BLaER1 treated with 17β-estradiol and CSF1 and Interleukin-3, amounts not matched to agents 10 nM and 100 nM (cell line): Measurements from ENCODE around the gene SUCNR1.

Source experiments
- H3K27ac ChIP-seq, 11 experiments: shearing (Covaris generic); formaldehyde crosslinking; 2 replicates each; pipeline ENCODE4 v1.8.1; 2022
- H3K27me3 ChIP-seq, 11 experiments: shearing (Covaris generic); formaldehyde crosslinking; 2 replicates each; pipeline ENCODE4 v1.8.1; 2022
- H3K36me3 ChIP-seq, 11 experiments: shearing (Covaris generic); formaldehyde crosslinking; 2 replicates each; pipeline ENCODE4 v1.8.1; 2022
- H3K4me1 ChIP-seq, 10 experiments: shearing (Covaris generic); formaldehyde crosslinking; 2 replicates each; pipeline ENCODE4 v1.8.1; 2022
- H3K4me2 ChIP-seq, 11 experiments: shearing (Covaris generic); formaldehyde crosslinking; 2 replicates each; pipeline ENCODE4 v1.8.1; 2022
- H3K4me3 ChIP-seq, 10 experiments: shearing (Covaris generic); formaldehyde crosslinking; 2 replicates each; pipeline ENCODE4 v1.8.1; 2022
- H3K9ac ChIP-seq, 11 experiments: shearing (Covaris generic); formaldehyde crosslinking; 2 replicates each; pipeline ENCODE4 v1.8.1; 2022
- H3K9me3 ChIP-seq, 11 experiments: shearing (Covaris generic); formaldehyde crosslinking; replicated peaks in 1 of 11; 2 replicates each; pipeline ENCODE4 v1.8.1; 2022
- H4K20me1 ChIP-seq, 11 experiments: shearing (Covaris generic); formaldehyde crosslinking; 2 replicates each; pipeline ENCODE4 v1.8.1; 2022
- Cebpa-rat ChIP-seq, 11 experiments: shearing (Covaris generic); IDR thresholded peaks; 2 replicates each; pipeline ENCODE4 v1.8.1; 2022

The SUCNR1 gene

GRCh38 chr3:151873398-151873797 lies at the start of gene SUCNR1:
Gene SUCNR1 (plus strand): TSS chr3:151873643. CDS start chr3:151879893, 6,250 bp downstream.
- H3K9ac ChIP-seq: peak within 1 kb of the TSS in 1 of 11 experiments; percentile 57; a peak in 1 of 22 replicates

GRCh38 chr3:151827816-151828215 lies 45.6 kb upstream of the SUCNR1 start:
- no peaks in the 10 kb centered on the region for H3K4me1 ChIP-seq
- peaks cover 0 to 7% (median 4%) of the 10 kb centered on the region in 11 experiments; a peak in 3 of 22 replicates for H3K9me3 ChIP-seq
- H3K27me3 ChIP-seq: no peaks in the 10 kb centered on the region
- H3K27ac ChIP-seq: no peak overlapping the region
- no peak overlapping the region for H3K9ac ChIP-seq
- TF ChIP-seq Cebpa-rat (IDR thresholded peaks at IDR 0.05): no peak
- H4K20me1 ChIP-seq: no peaks in the 10 kb centered on the region
- no peaks in the 10 kb centered on the region for H3K36me3 ChIP-seq
- no peak overlapping the region for H3K4me2 ChIP-seq
- H3K4me3 ChIP-seq: no peak overlapping the region

More at GRCh38 chr3:151873398-151873797, at the start of gene SUCNR1:
- Histone ChIP-seq H3K27ac (peak within 1 kb of the TSS in 5 of 11 experiments; percentile 21 to 72 (median 71); a peak in 8 of 22 replicates), H4K20me1 (no peaks in the 10 kb centered on the region), H3K9me3 (no peaks in the 10 kb centered on the region), H3K4me1 (peaks cover 15 to 86% (median 28%) of the 10 kb centered on the region in 10 experiments), H3K4me2 (peak within 1 kb of the TSS in 5 of 11 experiments; percentile 23 to 86 (median 80); a peak in 8 of 22 replicates), H3K4me3 (no peak within 1 kb of the TSS), H3K27me3 (no peaks in the 10 kb centered on the region), H3K36me3 (no peaks in the 10 kb centered on the region)
- TF ChIP-seq Cebpa-rat (IDR thresholded peaks at IDR 0.05): no peak

- H3K36me3 ChIP-seq: no peaks in the 10 kb centered on the region
- TF ChIP-seq Cebpa-rat (IDR thresholded peaks at IDR 0.05): no peak
- no peaks in the 10 kb centered on the region for H3K27me3 ChIP-seq
- H3K27ac ChIP-seq: no peak overlapping the region; a peak in 1 of 22 replicates
- peak overlapping the region; percentile 2 to 76 (median 57); a peak in 19 of 22 replicates for H3K4me2 ChIP-seq
- H4K20me1 ChIP-seq: no peaks in the 10 kb centered on the region
- H3K4me1 ChIP-seq: peaks cover 19 to 39% (median 34%) of the 10 kb centered on the region in 10 experiments
- no peak overlapping the region for H3K9ac ChIP-seq
- no peak overlapping the region for H3K4me3 ChIP-seq
- H3K9me3 ChIP-seq: no peaks in the 10 kb centered on the region
These were observed 37.5 kb upstream of the SUCNR1 start for GRCh38 chr3:151835751-151836525.

- no peaks in the 10 kb centered on the region for H3K27me3 ChIP-seq
- H3K9ac ChIP-seq: no peak overlapping the region; a peak in 1 of 22 replicates
- peak overlapping the region in 4 of 11 experiments; percentile 14 to 44 (median 23); a peak in 5 of 22 replicates for H3K27ac ChIP-seq
- no peaks in the 10 kb centered on the region for H3K9me3 ChIP-seq
- H3K4me3 ChIP-seq: no peak overlapping the region
- TF ChIP-seq Cebpa-rat (IDR thresholded peaks at IDR 0.05): no peak
- H3K4me1 ChIP-seq: peaks cover 19 to 39% (median 34%) of the 10 kb centered on the region in 10 experiments
- no peaks in the 10 kb centered on the region for H4K20me1 ChIP-seq
- H3K4me2 ChIP-seq: peak overlapping the region; percentile 3 to 76 (median 51); a peak in 19 of 22 replicates
- H3K36me3 ChIP-seq: no peaks in the 10 kb centered on the region
These were observed 36.4 kb upstream of the SUCNR1 start for GRCh38 chr3:151837057-151837456.

- Histone ChIP-seq H3K4me1 (peaks cover 19 to 39% (median 34%) of the 10 kb centered on the region in 10 experiments), H3K4me2 (peak overlapping the region; percentile 34 to 65 (median 52); a peak in 19 of 22 replicates)
These were observed 34.7 kb upstream of the SUCNR1 start for GRCh38 chr3:151838574-151839312.

GRCh38 chr3:151839313-151839631 lies 34.2 kb upstream of the SUCNR1 start:
- no peaks in the 10 kb centered on the region for H3K9me3 ChIP-seq
- no peaks in the 10 kb centered on the region for H3K27me3 ChIP-seq
- H3K4me1 ChIP-seq: peaks cover 17 to 35% (median 31%) of the 10 kb centered on the region in 10 experiments
- H4K20me1 ChIP-seq: no peaks in the 10 kb centered on the region
- no peak overlapping the region for H3K9ac ChIP-seq
- TF ChIP-seq Cebpa-rat (IDR thresholded peaks at IDR 0.05): no peak
- H3K27ac ChIP-seq: no peak overlapping the region
- no peak overlapping the region for H3K4me3 ChIP-seq
- H3K36me3 ChIP-seq: no peaks in the 10 kb centered on the region
- H3K4me2 ChIP-seq: no peak overlapping the region; a peak in 3 of 22 replicates

More at GRCh38 chr3:151838574-151839312, 34.7 kb upstream of the SUCNR1 start:
- H3K27ac ChIP-seq: no peak overlapping the region
- no peaks in the 10 kb centered on the region for H3K9me3 ChIP-seq
- no peaks in the 10 kb centered on the region for H3K36me3 ChIP-seq
- H4K20me1 ChIP-seq: no peaks in the 10 kb centered on the region
- no peak overlapping the region; a peak in 1 of 22 replicates for H3K9ac ChIP-seq
- no peaks in the 10 kb centered on the region for H3K27me3 ChIP-seq
- peak overlapping the region in 3 of 10 experiments; percentile 27 to 39 (median 28); a peak in 5 of 20 replicates for H3K4me3 ChIP-seq
- TF ChIP-seq Cebpa-rat (IDR thresholded peaks at IDR 0.05): no peak

GRCh38 chr3:151841801-151842200 lies 31.6 kb upstream of the SUCNR1 start:
- H3K27me3 ChIP-seq: no peaks in the 10 kb centered on the region
- no peak overlapping the region for H3K9ac ChIP-seq
- no peaks in the 10 kb centered on the region for H3K36me3 ChIP-seq
- 0 out of 22 replicates have a peak, but pooled peaks cover 0 to 4% (median 0%) of the 10 kb centered on the region in 11 experiments for H3K9me3 ChIP-seq
- H4K20me1 ChIP-seq: no peaks in the 10 kb centered on the region
- H3K4me1 ChIP-seq: peaks cover 5 to 16% (median 11%) of the 10 kb centered on the region in 10 experiments; a peak in 18 of 20 replicates
- TF ChIP-seq Cebpa-rat (IDR thresholded peaks at IDR 0.05): no peak
- H3K4me3 ChIP-seq: no peak overlapping the region
- H3K27ac ChIP-seq: no peak overlapping the region
- no peak overlapping the region for H3K4me2 ChIP-seq

GRCh38 chr3:151843275-151843674 lies 30.2 kb upstream of the SUCNR1 start:
- no peak for TF ChIP-seq Cebpa-rat (IDR thresholded peaks at IDR 0.05)
- Histone ChIP-seq H3K27ac (no peak overlapping the region), H3K27me3 (no peaks in the 10 kb centered on the region), H3K4me3 (no peak overlapping the region), H3K9ac (no peak overlapping the region), H3K36me3 (no peaks in the 10 kb centered on the region), H3K4me2 (no peak overlapping the region), H4K20me1 (no peaks in the 10 kb centered on the region), H3K4me1 (peaks cover 0 to 8% (median 5%) of the 10 kb centered on the region in 10 experiments; a peak in 11 of 20 replicates), H3K9me3 (0 out of 22 replicates have a peak, but pooled peaks cover 0 to 5% (median 0%) of the 10 kb centered on the region in 11 experiments)
